ENCODE measurements around the gene PLD4. TPM values are rescaled to one million over a fixed set of nuclear protein-coding genes. Genes with fewer than 3 reads are reported as not detected.

The PLD4 gene
- total and polyA plus RNA-seq, 2 of the 8 experiments (the other 6 are each of a cell fraction or from before 2014, with no cell fraction given), result 0.05 TPM; not detected in 1

DNA sequence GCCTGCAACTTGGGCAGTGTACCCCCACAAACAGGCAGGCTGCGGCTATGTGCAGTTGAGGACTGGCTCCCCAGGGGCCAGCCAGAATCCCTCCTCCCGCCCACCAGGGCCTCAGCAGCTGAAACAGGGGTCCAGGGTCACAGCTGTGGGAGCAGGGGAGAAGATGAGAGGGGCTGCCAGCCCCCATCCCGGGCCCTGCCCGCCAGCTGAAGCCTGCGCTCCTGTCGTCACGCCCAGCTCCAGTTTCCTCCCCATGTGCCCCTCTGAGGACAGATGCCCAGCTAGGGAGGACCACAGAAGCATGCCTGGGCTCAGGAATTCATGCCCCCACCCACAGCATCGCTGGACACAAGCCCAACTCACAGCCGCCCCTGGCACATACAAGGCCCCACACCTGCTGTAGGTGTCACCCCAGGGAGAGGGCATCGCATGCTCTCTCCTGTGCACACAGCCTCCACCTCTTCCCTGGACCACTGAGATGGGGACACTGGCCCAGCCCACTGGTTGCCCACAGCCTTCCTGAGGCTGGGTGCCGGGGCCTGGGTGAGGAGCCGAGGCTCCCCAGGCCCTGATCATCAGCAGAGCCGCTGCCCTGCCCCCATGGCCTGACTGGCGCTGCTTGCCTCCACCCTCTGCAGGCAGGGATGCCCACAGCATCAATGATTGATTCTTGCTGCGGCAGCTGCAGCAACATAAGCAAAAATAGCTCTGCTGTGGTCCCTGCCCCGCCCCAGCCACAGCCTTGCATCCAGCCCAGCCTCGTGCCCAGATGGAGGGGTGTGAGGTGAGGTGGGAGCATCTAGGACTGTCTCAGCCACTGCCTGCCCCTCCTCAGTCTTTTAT lies 57.2 kb downstream of the PLD4 start:
- 0 out of 2 replicates have a peak overlapping the region, but pooled peaks have one; percentile 80 for H2BK12ac ChIP-seq (ENCODE audit: low read depth, low read length)
- no peak overlapping the region for H3K4ac ChIP-seq (replicated peaks; ENCODE audit: insufficient read length, low read depth, low read length)
- no peak overlapping the region for H3K18ac ChIP-seq (ENCODE audit: extremely low read depth, low read length)
- no peak overlapping the region for H3K9ac ChIP-seq (replicated peaks in 1 of 4; ENCODE audit: extremely low read depth in 1 of 4, low read depth in 3 of 4, low read length in 3 of 4)
- H4K20me1 ChIP-seq (replicated peaks in 1 of 2; ENCODE audit: control insufficient read depth in 1 of 2, insufficient read depth in 2 of 2, low read length in 2 of 2), result peaks cover 4 to 8% of the 10 kb centered on the region in 2 experiments
- H3K4me2 ChIP-seq (ENCODE audit: insufficient read depth in 1 of 2, low read depth in 2 of 2, low read length in 2 of 2), result no peak overlapping the region
- no peak overlapping the region for H3K14ac ChIP-seq (ENCODE audit: insufficient read length)
- no peaks in the 10 kb centered on the region for H3K79me2 ChIP-seq (ENCODE audit: control insufficient read depth in 1 of 2, insufficient read depth in 2 of 2, low read length in 2 of 2)
- H3K23ac ChIP-seq (ENCODE audit: insufficient read length), result no peak overlapping the region
- POLR2A ChIA-PET (ENCODE audit: partially characterized antibody), result interaction anchor here (1.3 kb wide), 1 partner anchor 13 kb away, joined by 4 read pairs; no protein-coding TSS in a partner anchor
- H3K36me3 ChIP-seq (ENCODE audit: control insufficient read depth in 2 of 4, insufficient read depth in 4 of 4, low read length in 3 of 4), result no peaks in the 10 kb centered on the region; a peak in 1 of 8 replicates
- H2BK20ac ChIP-seq (ENCODE audit: low read length), result no peak overlapping the region
- H3K27me3 ChIP-seq (replicated peaks in 1 of 4; ENCODE audit: control insufficient read depth in 3 of 4, extremely low read depth in 1 of 4, insufficient read depth in 3 of 4, low read length in 3 of 4), result peaks cover 13 to 31% (median 26%) of the 10 kb centered on the region in 4 experiments
- H3K4me3 ChIP-seq (ENCODE audit: extremely low read depth in 1 of 4, insufficient read depth in 2 of 4, low read depth in 3 of 4, low read length in 4 of 4), result no peak overlapping the region
- no peak for DNase-seq (ENCODE audit: low read depth in 1 of 2, low spot score in 2 of 2)
- H4K8ac ChIP-seq (ENCODE audit: extremely low read depth, insufficient read depth, low read length), result peak overlapping the region; percentile 44; the same call in 1 of the 2 replicates
- H2BK120ac ChIP-seq (replicated peaks; ENCODE audit: low read depth, low read length), result no peak overlapping the region
- CTCF ChIA-PET (ENCODE audit: partially characterized antibody), result interaction anchor here (0.6 to 1.7 kb wide), 8 partner anchors 18 to 93 kb away, joined by 3 to 12 read pairs (median 3); no protein-coding TSS in a partner anchor
- H3K79me1 ChIP-seq (ENCODE audit: low read depth, low read length), result no peaks in the 10 kb centered on the region
- no peak overlapping the region for H4K5ac ChIP-seq (ENCODE audit: insufficient read length, low read depth, low read length)
- peak overlapping the region; percentile 80 for H4K91ac ChIP-seq (replicated peaks; ENCODE audit: insufficient read length, low read length)
- H2AK5ac ChIP-seq (ENCODE audit: low read depth, low read length), result no peak overlapping the region
- peaks cover 0 to 3% of the 10 kb centered on the region in 2 experiments; a peak in 1 of 4 replicates for H3K9me3 ChIP-seq (ENCODE audit: insufficient read depth in 2 of 2, low read depth in 1 of 2, low read length in 1 of 2)
- WGBS, 2 experiments (ENCODE audit: extremely low coverage in 1 of 2, insufficient coverage in 1 of 2, insufficient read length in 1 of 2, insufficient replicate concordance in 2 of 2, low coverage in 1 of 2, low lambda C conversion rate in 2 of 2, missing lambda C conversion rate in 1 of 2), result 77% methylated on average over 13 of the region's 17 CpGs; no CpG with 5 or more reads in 1 of the 2 experiments
- no peak overlapping the region for H3K27ac ChIP-seq (ENCODE audit: low read depth, low read length)
- TF ChIP-seq CBX8 (IDR thresholded peaks at IDR 0.05; ENCODE audit: borderline replicate concordance, low read depth, low read length) (no peak), NRF1 (IDR thresholded peaks at IDR 0.05; ENCODE audit: low read depth, low read length) (no peak), POU5F1 (IDR thresholded peaks at IDR 0.05; ENCODE audit: low read depth, low read length) (no peak), KDM4A (IDR thresholded peaks at IDR 0.05; ENCODE audit: low read depth, low read length, severe bottlenecking) (no peak), BACH1 (IDR thresholded peaks at IDR 0.05; ENCODE audit: low read length) (no peak), SP1 (IDR thresholded peaks at IDR 0.05; ENCODE audit: low read depth, low read length) (no peak), SP2 (IDR thresholded peaks at IDR 0.05; ENCODE audit: low read length) (no peak), ZNF274 (IDR thresholded peaks at IDR 0.05; ENCODE audit: borderline replicate concordance, extremely low read depth, low read length) (no peak)
- TF ChIP-seq, protein P1, sequence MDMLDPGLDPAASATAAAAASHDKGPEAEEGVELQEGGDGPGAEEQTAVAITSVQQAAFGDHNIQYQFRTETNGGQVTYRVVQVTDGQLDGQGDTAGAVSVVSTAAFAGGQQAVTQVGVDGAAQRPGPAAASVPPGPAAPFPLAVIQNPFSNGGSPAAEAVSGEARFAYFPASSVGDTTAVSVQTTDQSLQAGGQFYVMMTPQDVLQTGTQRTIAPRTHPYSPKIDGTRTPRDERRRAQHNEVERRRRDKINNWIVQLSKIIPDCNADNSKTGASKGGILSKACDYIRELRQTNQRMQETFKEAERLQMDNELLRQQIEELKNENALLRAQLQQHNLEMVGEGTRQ (IDR thresholded peaks at IDR 0.05; ENCODE audit: low read length), result no peak
- TF ChIP-seq, protein P2, sequence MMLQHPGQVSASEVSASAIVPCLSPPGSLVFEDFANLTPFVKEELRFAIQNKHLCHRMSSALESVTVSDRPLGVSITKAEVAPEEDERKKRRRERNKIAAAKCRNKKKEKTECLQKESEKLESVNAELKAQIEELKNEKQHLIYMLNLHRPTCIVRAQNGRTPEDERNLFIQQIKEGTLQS (IDR thresholded peaks at IDR 0.05; ENCODE audit: insufficient read depth, low read depth, low read length), result no peak
- H2BK5ac ChIP-seq (ENCODE audit: low read depth, low read length), result 0 out of 2 replicates have a peak overlapping the region, but pooled peaks have one; percentile 54
- H3K4me1 ChIP-seq (replicated peaks in 1 of 4; ENCODE audit: control insufficient read depth in 3 of 4, insufficient read depth in 4 of 4, low read length in 3 of 4), result peaks cover 0 to 18% (median 8%) of the 10 kb centered on the region in 4 experiments; a peak in 5 of 7 replicates
- H2BK15ac ChIP-seq (ENCODE audit: low read length), result no peak overlapping the region
- FAIRE-seq, result no peak
- H3K23me2 ChIP-seq (ENCODE audit: low read depth, low read length), result peaks cover 15% of the 10 kb centered on the region; the same call in 1 of the 2 replicates
- no peak overlapping the region for H3K56ac ChIP-seq (replicated peaks; ENCODE audit: insufficient read length, low read depth, low read length)
- H2AFZ ChIP-seq (ENCODE audit: low read length), result no peak overlapping the region

Measured in H1 (cell line).